ENCODE results near the gene CYP27A1.

GRCh38 chr2:218736531-218736930, 45.4 kb upstream of the CYP27A1 start:
- TF ChIP-seq CTCF (IDR thresholded peaks at IDR 0.05) (no peak), POLR2A (IDR thresholded peaks at IDR 0.05) (no peak)

Data from heart left ventricle (tissue), 13 donors.